ENCODE measurements around the gene TDG. TPM values are rescaled to one million over a fixed set of nuclear protein-coding genes. Genes with fewer than 3 reads are reported as not detected.

TDG gene
- total and polyA plus RNA-seq, 10 of the 15 experiments (the other 5 are each of a cell fraction or from before 2014, with no cell fraction given): 29.7 to 68.8 (median 51.2) TPM

DNA sequence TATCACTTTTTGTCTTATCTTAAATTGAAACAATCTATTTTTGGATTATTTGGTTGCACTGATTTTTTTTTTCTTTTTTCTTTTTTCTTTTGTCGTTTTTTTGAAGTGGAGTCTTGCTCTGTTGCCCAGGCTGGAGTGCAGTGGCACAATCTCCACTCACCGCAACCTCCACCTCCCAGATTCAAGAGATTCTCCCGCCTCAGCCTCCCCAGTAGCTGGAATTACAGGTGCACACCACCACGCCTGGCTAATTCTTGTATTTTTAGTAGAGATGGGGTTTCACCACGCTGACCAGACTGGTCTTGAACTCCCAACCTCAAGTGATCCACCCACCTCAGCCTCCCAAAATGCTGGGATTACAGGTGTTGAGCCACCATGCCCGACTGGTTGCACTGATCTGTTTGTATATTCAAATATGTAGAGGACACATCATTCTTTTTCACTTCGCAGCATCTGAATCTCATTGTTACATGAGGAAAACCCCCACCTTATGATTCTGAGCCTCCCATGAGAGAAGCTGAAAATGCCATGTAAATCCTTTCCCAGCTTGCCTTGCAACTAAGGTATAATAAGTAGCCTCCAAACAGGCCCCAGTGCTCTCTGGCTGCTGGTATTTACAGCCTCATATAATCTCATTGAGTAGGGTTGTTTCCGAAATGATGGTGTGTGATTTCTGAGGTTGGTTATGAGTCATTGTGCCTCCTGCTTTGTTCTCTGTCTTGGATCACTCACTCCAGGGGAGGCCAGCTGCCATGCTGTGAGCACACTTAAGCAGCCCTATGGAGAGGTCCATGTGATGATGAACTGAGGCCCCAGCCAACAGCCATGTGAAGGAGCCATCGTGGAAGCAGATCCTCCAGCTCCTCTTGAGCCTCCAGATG, 40.7 kb upstream of the TDG start (continued):
- TF ChIP-seq NR2F1 (conservative IDR thresholded peaks at IDR 0.05): peak; percentile 59; the same call in 1 of the 2 replicates
- no peak for TF ChIP-seq ASH2L (IDR thresholded peaks at IDR 0.05; ENCODE audit: borderline replicate concordance, low read depth)
- no peak for TF ChIP-seq HDAC6 (IDR thresholded peaks at IDR 0.05; ENCODE audit: unreplicated experiment)
- TF ChIP-seq HDAC2 (IDR thresholded peaks at IDR 0.05): no peak
- TF ChIP-seq ZNF217 (IDR thresholded peaks at IDR 0.05): peak; percentile 86
- 0 out of 2 replicates have a peak, but pooled peaks have one; percentile 39 for TF ChIP-seq GABPA (IDR thresholded peaks at IDR 0.05; ENCODE audit: low read depth)
- 0 out of 2 replicates have a peak, but pooled peaks have one; percentile 22 for TF ChIP-seq RAD51 (IDR thresholded peaks at IDR 0.05)
- peak; percentile 98 for TF ChIP-seq IRF4 (IDR thresholded peaks at IDR 0.05; ENCODE audit: low read depth, low read length)
- TF ChIP-seq TCF3 (IDR thresholded peaks at IDR 0.05; ENCODE audit: borderline replicate concordance, insufficient read depth, low read depth, low read length): peak; percentile 90
- TF ChIP-seq CBX5 (IDR thresholded peaks at IDR 0.05; ENCODE audit: low read depth): 0 out of 2 replicates have a peak, but pooled peaks have one; percentile 49
- TF ChIP-seq TBL1XR1 (IDR thresholded peaks at IDR 0.05; ENCODE audit: low read depth, low read length): peak; percentile 59; the same call in 1 of the 2 replicates
- no peak for TF ChIP-seq NKRF (conservative IDR thresholded peaks at IDR 0.05)
- TF ChIP-seq CEBPB (IDR thresholded peaks at IDR 0.05; ENCODE audit: borderline replicate concordance in 1 of 2, low read depth in 2 of 2, low read length in 2 of 2): 0 out of 4 replicates have a peak, but pooled peaks of 1 of the 2 experiments have one; percentile 46
- TF ChIP-seq SP1 (IDR thresholded peaks at IDR 0.05; ENCODE audit: low read depth, low read length): peak; percentile 65
- TF ChIP-seq E2F4 (IDR thresholded peaks at IDR 0.05; ENCODE audit: low read depth, low read length): no peak
- peak; percentile 80 for TF ChIP-seq MTA2 (IDR thresholded peaks at IDR 0.05; ENCODE audit: low read depth)
- no peak for TF ChIP-seq SPI1 (IDR thresholded peaks at IDR 0.05; ENCODE audit: borderline replicate concordance, insufficient read depth, low read depth, low read length)
- TF ChIP-seq ZNF24 (IDR thresholded peaks at IDR 0.05): 0 out of 2 replicates have a peak, but pooled peaks have one; percentile 11
- TF ChIP-seq FOXK2 (IDR thresholded peaks at IDR 0.05): no peak
- TF ChIP-seq NBN (IDR thresholded peaks at IDR 0.05): peak; percentile 61; the same call in 1 of the 2 replicates
- peak; percentile 94 for TF ChIP-seq DPF2 (IDR thresholded peaks at IDR 0.05)
- no peak for TF ChIP-seq ZSCAN29 (IDR thresholded peaks at IDR 0.05)
- TF ChIP-seq, protein P1, sequence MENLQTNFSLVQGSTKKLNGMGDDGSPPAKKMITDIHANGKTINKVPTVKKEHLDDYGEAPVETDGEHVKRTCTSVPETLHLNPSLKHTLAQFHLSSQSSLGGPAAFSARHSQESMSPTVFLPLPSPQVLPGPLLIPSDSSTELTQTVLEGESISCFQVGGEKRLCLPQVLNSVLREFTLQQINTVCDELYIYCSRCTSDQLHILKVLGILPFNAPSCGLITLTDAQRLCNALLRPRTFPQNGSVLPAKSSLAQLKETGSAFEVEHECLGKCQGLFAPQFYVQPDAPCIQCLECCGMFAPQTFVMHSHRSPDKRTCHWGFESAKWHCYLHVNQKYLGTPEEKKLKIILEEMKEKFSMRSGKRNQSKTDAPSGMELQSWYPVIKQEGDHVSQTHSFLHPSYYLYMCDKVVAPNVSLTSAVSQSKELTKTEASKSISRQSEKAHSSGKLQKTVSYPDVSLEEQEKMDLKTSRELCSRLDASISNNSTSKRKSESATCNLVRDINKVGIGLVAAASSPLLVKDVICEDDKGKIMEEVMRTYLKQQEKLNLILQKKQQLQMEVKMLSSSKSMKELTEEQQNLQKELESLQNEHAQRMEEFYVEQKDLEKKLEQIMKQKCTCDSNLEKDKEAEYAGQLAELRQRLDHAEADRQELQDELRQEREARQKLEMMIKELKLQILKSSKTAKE (IDR thresholded peaks at IDR 0.05; ENCODE audit: low read depth, poor library complexity, severe bottlenecking): peak; percentile 77
- no peak for TF ChIP-seq ESRRA (IDR thresholded peaks at IDR 0.05; ENCODE audit: low read length)
- TF ChIP-seq EED (IDR thresholded peaks at IDR 0.05; ENCODE audit: low read depth): no peak; the same call in none of the 2 replicates
- no peak for TF ChIP-seq SUPT20H (IDR thresholded peaks at IDR 0.05; ENCODE audit: borderline replicate concordance, control insufficient read depth, low read depth, low read length)

Measured in GM12878 (cell line).